ENCODE data around the gene SNX30.

DNA sequence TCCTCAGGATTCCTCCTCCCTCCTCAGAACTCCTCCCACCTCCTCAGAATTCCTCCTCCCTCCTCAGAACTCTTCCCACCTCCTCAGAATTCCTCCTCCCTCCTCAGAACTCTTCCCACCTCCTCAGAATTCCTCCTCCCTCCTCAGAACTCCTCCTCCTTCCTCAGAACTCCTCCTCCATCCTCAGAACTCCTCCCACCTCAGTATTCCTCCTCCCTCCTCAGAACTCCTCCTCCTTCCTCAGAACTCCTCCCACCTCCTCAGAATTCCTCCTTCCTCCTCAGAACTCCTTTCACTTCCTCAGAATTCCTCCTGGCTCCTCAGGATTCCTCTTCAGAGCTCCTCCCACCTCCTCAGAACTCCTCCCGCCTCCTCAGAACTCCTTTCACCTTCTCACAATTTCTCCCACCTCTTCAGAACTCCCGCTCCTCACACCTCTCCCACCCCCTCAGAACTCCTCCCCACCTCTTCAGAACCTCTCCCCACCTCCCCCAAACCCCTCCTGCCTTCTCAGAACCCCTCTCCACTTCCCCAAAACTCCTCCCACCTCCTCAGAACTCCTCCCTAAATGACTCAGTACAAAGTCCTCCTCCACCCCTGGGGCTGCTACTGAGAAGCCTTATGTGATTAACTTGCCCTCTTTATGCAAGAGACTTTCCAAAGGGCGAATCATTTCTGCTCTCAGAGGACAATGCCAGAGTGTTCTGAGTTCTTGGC is 116.9 kb downstream of the SNX30 start:
- TF ChIP-seq POLR2A (IDR thresholded peaks at IDR 0.05), result no peak
- TF ChIP-seq, protein P1, sequence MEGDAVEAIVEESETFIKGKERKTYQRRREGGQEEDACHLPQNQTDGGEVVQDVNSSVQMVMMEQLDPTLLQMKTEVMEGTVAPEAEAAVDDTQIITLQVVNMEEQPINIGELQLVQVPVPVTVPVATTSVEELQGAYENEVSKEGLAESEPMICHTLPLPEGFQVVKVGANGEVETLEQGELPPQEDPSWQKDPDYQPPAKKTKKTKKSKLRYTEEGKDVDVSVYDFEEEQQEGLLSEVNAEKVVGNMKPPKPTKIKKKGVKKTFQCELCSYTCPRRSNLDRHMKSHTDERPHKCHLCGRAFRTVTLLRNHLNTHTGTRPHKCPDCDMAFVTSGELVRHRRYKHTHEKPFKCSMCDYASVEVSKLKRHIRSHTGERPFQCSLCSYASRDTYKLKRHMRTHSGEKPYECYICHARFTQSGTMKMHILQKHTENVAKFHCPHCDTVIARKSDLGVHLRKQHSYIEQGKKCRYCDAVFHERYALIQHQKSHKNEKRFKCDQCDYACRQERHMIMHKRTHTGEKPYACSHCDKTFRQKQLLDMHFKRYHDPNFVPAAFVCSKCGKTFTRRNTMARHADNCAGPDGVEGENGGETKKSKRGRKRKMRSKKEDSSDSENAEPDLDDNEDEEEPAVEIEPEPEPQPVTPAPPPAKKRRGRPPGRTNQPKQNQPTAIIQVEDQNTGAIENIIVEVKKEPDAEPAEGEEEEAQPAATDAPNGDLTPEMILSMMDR (IDR thresholded peaks at IDR 0.05), result no peak

Measured in esophagus squamous epithelium (tissue), 4 donors.